Spleen (tissue), 7 donors: Measurements from ENCODE around the gene PIK3R5.

ENCODE experiments used
- POLR2AphosphoS5 ChIP-seq, 3 donors: sonication (generic); formaldehyde crosslinking; IDR thresholded peaks; one replicate each; pipeline ENCODE4 v1.5.1; 2017; ENCODE audit warnings: antibody characterized with exemption in 3 of 3
- TF ChIP-seq, protein P1 (sequence below), 11 experiments: fragments of 200-600 bp in 7 of 11; fragments of 450-650 bp in 4 of 11; sonication (generic) in 4 of 11; IDR thresholded peaks in 8 of 11; conservative IDR thresholded peaks in 3 of 11; 1 replicate in 7 of 11; 2 replicates in 4 of 11; pipeline versions ENCODE4 v1.4.0 to v1.8.0; 2016 to 2021; ENCODE audit warnings: antibody characterized with exemption in 11 of 11, inconsistent platforms in 4 of 11, mild to moderate bottlenecking in 1 of 11
- donor health status: DM: no; HTN: no; CAD: no; lungs with moderate emphysema.
- donor health status: DM: no; HTN: no; CAD: no.
- donor health status: DM: no; HTN: no; CAD: no.

- TF ChIP-seq, protein P1, sequence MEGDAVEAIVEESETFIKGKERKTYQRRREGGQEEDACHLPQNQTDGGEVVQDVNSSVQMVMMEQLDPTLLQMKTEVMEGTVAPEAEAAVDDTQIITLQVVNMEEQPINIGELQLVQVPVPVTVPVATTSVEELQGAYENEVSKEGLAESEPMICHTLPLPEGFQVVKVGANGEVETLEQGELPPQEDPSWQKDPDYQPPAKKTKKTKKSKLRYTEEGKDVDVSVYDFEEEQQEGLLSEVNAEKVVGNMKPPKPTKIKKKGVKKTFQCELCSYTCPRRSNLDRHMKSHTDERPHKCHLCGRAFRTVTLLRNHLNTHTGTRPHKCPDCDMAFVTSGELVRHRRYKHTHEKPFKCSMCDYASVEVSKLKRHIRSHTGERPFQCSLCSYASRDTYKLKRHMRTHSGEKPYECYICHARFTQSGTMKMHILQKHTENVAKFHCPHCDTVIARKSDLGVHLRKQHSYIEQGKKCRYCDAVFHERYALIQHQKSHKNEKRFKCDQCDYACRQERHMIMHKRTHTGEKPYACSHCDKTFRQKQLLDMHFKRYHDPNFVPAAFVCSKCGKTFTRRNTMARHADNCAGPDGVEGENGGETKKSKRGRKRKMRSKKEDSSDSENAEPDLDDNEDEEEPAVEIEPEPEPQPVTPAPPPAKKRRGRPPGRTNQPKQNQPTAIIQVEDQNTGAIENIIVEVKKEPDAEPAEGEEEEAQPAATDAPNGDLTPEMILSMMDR (IDR thresholded peaks at IDR 0.05 in 8 of 11, conservative IDR thresholded peaks at IDR 0.05 in 3 of 11): no peak
- peak in 1 of 3 donors; percentile 61 for TF ChIP-seq POLR2AphosphoS5 (IDR thresholded peaks at IDR 0.05)
These were observed 54.4 kb downstream of the PIK3R5 start for GRCh38 chr17:8910969-8911604.
